Thyroid gland (tissue), 4 donors: ENCODE data around the gene COMMD8. TPM values are rescaled to one million over a fixed set of nuclear protein-coding genes. Genes with fewer than 3 reads are reported as not detected.

ENCODE experiments used
- DNase-seq, 2 donors: peaks; one replicate each; pipeline ENCODE4 v3.0.0-alpha.2; 2019
- H3K27ac ChIP-seq, 3 donors: fragments of 200-600 bp; sonication (generic); 1 replicate in 2 of 3; 2 replicates in 1 of 3; pipeline ENCODE4 v1.5.1; 2016 to 2019; ENCODE audit warnings: mild to moderate bottlenecking in 1 of 3, moderate library complexity in 1 of 3
- H3K27me3 ChIP-seq: fragments of 200-600 bp; sonication (generic); one replicate; pipeline ENCODE4 v1.5.1; 2019
- H3K36me3 ChIP-seq, 2 donors: fragments of 200-600 bp; sonication (generic); one replicate each; pipeline ENCODE4 v1.5.1; 2016 to 2019
- H3K4me1 ChIP-seq, 2 donors: fragments of 200-600 bp; sonication (generic); one replicate each; pipeline ENCODE4 v1.5.1; 2017 to 2019
- H3K4me3 ChIP-seq, 3 donors: fragments of 200-600 bp; sonication (generic); replicated peaks in 1 of 3; 1 replicate in 2 of 3; 2 replicates in 1 of 3; pipeline ENCODE4 v1.5.1; 2016; ENCODE audit warnings: mild to moderate bottlenecking in 1 of 3
- H3K9me3 ChIP-seq: fragments of 200-600 bp; sonication (generic); one replicate; pipeline ENCODE4 v1.5.1; 2017
- POLR2A ChIP-seq, 2 donors: fragments of 450-650 bp; IDR thresholded peaks; one replicate each; pipeline ENCODE4 v1.6.1; 2017; ENCODE audit warnings: antibody characterized with exemption in 2 of 2, mild to moderate bottlenecking in 2 of 2, moderate library complexity in 1 of 2
- WGBS, 2 donors: methylation state at CpG; one replicate each; pipeline ENCODE4 v1.1.5; 2017; 5-methylcytosine and 5-hydroxymethylcytosine counted together
- intact Hi-C: fragments of 100-400 bp; cut with DNase I; formaldehyde crosslinking; loops from one replicate; pipeline ENCODE4 v1.15.1; 2023
- total RNA-seq, 4 donors: library from RNA; depleted of rRNA; stranded (reverse); fragments of >200 nt; gene quantifications; one replicate each; pipeline ENCODE4 v1.2.3, GENCODE V29; 2016
- TF ChIP-seq, protein P1 (sequence below), 6 experiments: fragments of 200-600 bp in 3 of 6; fragments of 450-650 bp in 3 of 6; sonication (generic) in 3 of 6; IDR thresholded peaks; one replicate each; pipeline ENCODE4 v1.5.1; 2016 to 2019; ENCODE audit warnings: antibody characterized with exemption in 6 of 6, mild to moderate bottlenecking in 2 of 6, inconsistent platforms in 1 of 6, moderate library complexity in 1 of 6

The COMMD8 gene
- total RNA-seq, 4 donors from 2014 or later = 19.8 to 34.2 (median 28.5) TPM

DNA sequence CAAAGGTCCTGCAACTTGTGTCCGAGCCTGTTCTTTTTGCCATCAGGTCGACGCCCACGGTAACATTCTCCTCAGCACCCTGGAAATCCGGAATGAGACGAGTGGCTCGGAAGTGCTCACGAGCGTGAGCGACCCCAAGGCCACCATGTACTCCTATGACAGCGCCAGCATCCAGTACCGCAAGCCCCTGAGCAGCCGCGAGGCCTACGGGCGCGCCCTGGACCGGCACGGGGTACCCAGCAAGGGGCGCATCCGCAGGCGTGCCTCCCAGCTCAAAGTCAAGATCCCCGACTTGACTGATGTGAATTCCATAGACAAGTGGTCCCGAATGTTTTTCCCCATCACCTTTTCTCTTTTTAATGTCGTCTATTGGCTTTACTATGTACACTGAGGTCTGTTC, 37.9 kb downstream of the COMMD8 start:
- 95 to 96% methylated on average over 25 of the region's 25 CpGs for WGBS, 2 donors
- intact Hi-C loops = no loop called here
- Histone ChIP-seq H3K27me3 (no peaks in the 10 kb centered on the region), H3K36me3 (no peaks in the 10 kb centered on the region), H3K4me1 (no peaks in the 10 kb centered on the region), H3K9me3 (no peaks in the 10 kb centered on the region), H3K27ac (no peak overlapping the region), H3K4me3 (no peak overlapping the region)
- DNase-seq = no peak
- TF ChIP-seq, protein P1, sequence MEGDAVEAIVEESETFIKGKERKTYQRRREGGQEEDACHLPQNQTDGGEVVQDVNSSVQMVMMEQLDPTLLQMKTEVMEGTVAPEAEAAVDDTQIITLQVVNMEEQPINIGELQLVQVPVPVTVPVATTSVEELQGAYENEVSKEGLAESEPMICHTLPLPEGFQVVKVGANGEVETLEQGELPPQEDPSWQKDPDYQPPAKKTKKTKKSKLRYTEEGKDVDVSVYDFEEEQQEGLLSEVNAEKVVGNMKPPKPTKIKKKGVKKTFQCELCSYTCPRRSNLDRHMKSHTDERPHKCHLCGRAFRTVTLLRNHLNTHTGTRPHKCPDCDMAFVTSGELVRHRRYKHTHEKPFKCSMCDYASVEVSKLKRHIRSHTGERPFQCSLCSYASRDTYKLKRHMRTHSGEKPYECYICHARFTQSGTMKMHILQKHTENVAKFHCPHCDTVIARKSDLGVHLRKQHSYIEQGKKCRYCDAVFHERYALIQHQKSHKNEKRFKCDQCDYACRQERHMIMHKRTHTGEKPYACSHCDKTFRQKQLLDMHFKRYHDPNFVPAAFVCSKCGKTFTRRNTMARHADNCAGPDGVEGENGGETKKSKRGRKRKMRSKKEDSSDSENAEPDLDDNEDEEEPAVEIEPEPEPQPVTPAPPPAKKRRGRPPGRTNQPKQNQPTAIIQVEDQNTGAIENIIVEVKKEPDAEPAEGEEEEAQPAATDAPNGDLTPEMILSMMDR (IDR thresholded peaks at IDR 0.05) = no peak
- TF ChIP-seq POLR2A (IDR thresholded peaks at IDR 0.05) = no peak

DNA sequence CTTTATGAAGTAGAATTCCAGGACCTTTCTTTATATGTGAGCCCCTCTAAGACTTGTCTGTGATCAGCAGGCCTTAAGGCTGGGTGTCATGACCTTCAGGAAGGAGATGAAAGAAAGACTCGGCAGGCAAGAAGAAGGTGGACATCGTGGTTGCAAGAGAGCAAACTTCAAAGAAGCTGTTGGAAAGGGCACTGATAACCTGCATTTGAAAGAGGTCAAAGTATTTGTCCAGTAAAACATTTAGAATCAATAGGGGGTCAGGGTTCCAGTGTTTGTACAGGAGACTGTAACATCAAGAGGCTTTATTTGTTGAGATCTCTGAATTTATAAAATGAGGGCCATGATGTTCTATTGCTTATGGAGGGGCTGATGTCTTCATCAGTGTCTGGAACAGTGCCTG, 44.2 kb downstream of the COMMD8 start:
- TF ChIP-seq, protein P1 (IDR thresholded peaks at IDR 0.05) = no peak
- TF ChIP-seq POLR2A (IDR thresholded peaks at IDR 0.05) = no peak
- intact Hi-C loops = no loop called here
- DNase-seq = no peak
- Histone ChIP-seq H3K27ac (no peak overlapping the region), H3K4me3 (no peak overlapping the region), H3K36me3 (no peaks in the 10 kb centered on the region), H3K27me3 (no peaks in the 10 kb centered on the region), H3K4me1 (peaks cover under 1% of the 10 kb centered on the region in 2 donors), H3K9me3 (no peaks in the 10 kb centered on the region)
- WGBS, 2 donors = 78 to 79% methylated on average over 2 of the region's 2 CpGs

DNA sequence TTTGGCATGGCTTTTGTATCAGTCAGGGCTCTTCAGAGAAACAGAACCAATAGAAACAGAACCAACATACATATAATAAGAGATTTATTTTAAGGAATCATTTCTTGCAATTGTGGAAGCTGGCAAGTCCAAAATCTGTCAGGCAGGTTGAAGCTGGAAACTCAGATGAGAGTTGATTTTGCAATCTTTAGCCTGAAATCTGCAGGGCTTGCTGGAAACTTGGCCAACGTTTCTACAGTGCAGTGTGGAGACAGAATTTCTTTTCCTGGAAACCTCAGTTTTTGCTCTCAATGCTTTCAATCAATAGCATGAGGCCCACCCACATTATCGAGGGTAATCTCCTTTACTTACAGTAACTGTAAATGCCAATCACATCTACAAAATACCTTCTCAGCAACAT, 45.4 kb downstream of the COMMD8 start:
- Histone ChIP-seq H3K27ac (no peak overlapping the region), H3K9me3 (no peaks in the 10 kb centered on the region), H3K36me3 (no peaks in the 10 kb centered on the region), H3K4me3 (no peak overlapping the region), H3K27me3 (no peaks in the 10 kb centered on the region), H3K4me1 (peaks cover 8 to 10% of the 10 kb centered on the region in 2 donors)
- no peak for TF ChIP-seq POLR2A (IDR thresholded peaks at IDR 0.05)
- TF ChIP-seq, protein P1 (IDR thresholded peaks at IDR 0.05) = no peak
- DNase-seq = no peak
- WGBS, 2 donors = 41 to 56% methylated on average over 2 of the region's 2 CpGs
- intact Hi-C loops = no loop called here

DNA sequence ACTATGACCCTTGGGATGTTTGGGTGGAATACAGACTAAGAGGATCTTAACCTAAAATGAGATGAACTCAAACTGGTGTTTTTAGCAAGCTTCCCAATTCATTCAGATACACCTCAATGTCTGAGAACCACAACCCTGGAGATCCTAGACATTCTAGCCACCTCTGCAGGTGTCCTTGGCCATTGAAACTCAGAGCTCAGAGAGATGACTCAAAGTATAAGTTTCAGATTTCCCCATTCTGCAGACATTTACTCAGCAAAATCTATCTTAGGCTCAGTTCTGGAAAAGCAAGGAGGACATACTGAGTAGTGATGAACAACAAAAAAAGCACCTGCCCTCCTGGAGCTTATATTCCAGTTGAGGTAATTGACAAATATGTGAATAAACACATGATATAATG, 47.8 kb downstream of the COMMD8 start:
- Histone ChIP-seq H3K36me3 (no peaks in the 10 kb centered on the region), H3K4me1 (peaks cover 8 to 10% of the 10 kb centered on the region in 2 donors), H3K9me3 (no peaks in the 10 kb centered on the region), H3K27ac (no peak overlapping the region), H3K4me3 (no peak overlapping the region), H3K27me3 (no peaks in the 10 kb centered on the region)
- no peak for TF ChIP-seq POLR2A (IDR thresholded peaks at IDR 0.05)
- TF ChIP-seq, protein P1 (IDR thresholded peaks at IDR 0.05) = no peak
- intact Hi-C loops = no loop called here
- DNase-seq = no peak

DNA sequence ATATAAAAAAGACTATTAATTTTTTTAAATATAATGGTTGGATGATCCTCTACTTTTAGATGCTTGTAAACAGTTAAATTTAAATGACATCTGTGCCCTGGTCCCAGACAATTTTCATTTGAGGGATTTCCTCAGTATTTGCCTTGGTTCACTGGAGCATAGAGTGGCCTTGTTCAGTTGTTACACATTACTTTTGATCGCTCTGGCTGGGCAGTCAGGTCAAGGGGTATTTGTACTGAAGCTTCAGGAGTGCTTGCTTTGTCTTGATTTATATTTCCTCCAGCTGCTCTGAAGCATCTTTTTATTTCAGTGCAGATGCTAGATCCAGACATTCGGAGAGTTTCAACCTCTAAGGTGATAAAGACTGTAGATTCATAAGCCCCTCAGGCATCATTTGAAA, 50.0 kb downstream of the COMMD8 start:
- Histone ChIP-seq H3K4me1 (peaks cover 8 to 10% of the 10 kb centered on the region in 2 donors), H3K36me3 (no peaks in the 10 kb centered on the region), H3K27ac (no peak overlapping the region), H3K9me3 (no peaks in the 10 kb centered on the region), H3K27me3 (no peaks in the 10 kb centered on the region), H3K4me3 (no peak overlapping the region)
- peak; percentile 51 to 64 for DNase-seq
- 23 to 28% methylated on average over 2 of the region's 2 CpGs for WGBS, 2 donors
- intact Hi-C loops = no loop called here
- TF ChIP-seq, protein P1 (IDR thresholded peaks at IDR 0.05) = no peak
- no peak for TF ChIP-seq POLR2A (IDR thresholded peaks at IDR 0.05)
